Brain microvascular endothelial cell (primary cell): ENCODE measurements around the gene KLHL14.
A peak's percentile ranks its signal among the peaks of the same experiment; 100 is the strongest.

Experiments
- DNase-seq: peaks from one replicate; pipeline ENCODE4 v3.0.0-alpha.2; 2020
- H3K27ac ChIP-seq: fragments of 250-450 bp; sonication (Bioruptor Pico); 2 replicates; pipeline ENCODE4 v1.5.1; 2020; ENCODE audit warnings: mild to moderate bottlenecking, moderate library complexity
- H3K27me3 ChIP-seq: fragments of 250-450 bp; sonication (Bioruptor Pico); replicated peaks from 2 replicates; pipeline ENCODE4 v1.5.1; 2020; ENCODE audit warnings: mild to moderate bottlenecking
- H3K36me3 ChIP-seq: fragments of 250-450 bp; sonication (Bioruptor Pico); replicated peaks from 2 replicates; pipeline ENCODE4 v1.5.1; 2020; ENCODE audit warnings: mild to moderate bottlenecking
- H3K4me3 ChIP-seq: 2 replicates; pipeline ENCODE4 v1.5.1; 2011; ENCODE audit warnings: low read depth, mild to moderate bottlenecking, control low read depth, low read length, moderate library complexity
- CTCF ChIP-seq: IDR thresholded peaks from 2 replicates; pipeline ENCODE4 v1.5.1; 2011; ENCODE audit warnings: low read depth, mild to moderate bottlenecking, moderate library complexity, low read length, control low read depth, inconsistent platforms; ENCODE audit errors: missing control alignments
- in situ Hi-C: cut with HindIII; loops from 2 replicates; pipeline ENCODE4 v1.10.0; 2017; ENCODE audit warnings: low sequenced_read_pairs, low pct_ligation_motif_present

KLHL14 gene

GRCh38 chr18:32773382-32773712 lies 524 bp upstream of the KLHL14 start:
- no peak overlapping the region for H3K4me3 ChIP-seq
- in situ Hi-C loops, result no loop called here
- TF ChIP-seq CTCF, result no peak
- no peak overlapping the region for H3K27ac ChIP-seq
- peaks cover 24% of the 10 kb centered on the region for H3K27me3 ChIP-seq
- no peaks in the 10 kb centered on the region for H3K36me3 ChIP-seq
- no peak for DNase-seq

- peaks cover 24% of the 10 kb centered on the region for H3K27me3 ChIP-seq
- no peak overlapping the region for H3K27ac ChIP-seq
- in situ Hi-C loops, result no loop called here
- no peak for TF ChIP-seq CTCF
- H3K36me3 ChIP-seq, result no peaks in the 10 kb centered on the region
- DNase-seq, result no peak
- peak overlapping the region; percentile 48 for H3K4me3 ChIP-seq
Measured at GRCh38 chr18:32771871-32772580, 797 bp downstream of the KLHL14 start.

- no peak for DNase-seq
- peaks cover 24% of the 10 kb centered on the region for H3K27me3 ChIP-seq
- in situ Hi-C loops, result no loop called here
- H3K36me3 ChIP-seq, result no peaks in the 10 kb centered on the region
- H3K27ac ChIP-seq, result no peak overlapping the region
- peak overlapping the region; percentile 48 for H3K4me3 ChIP-seq
- TF ChIP-seq CTCF, result no peak
Measured at GRCh38 chr18:32771169-32771751, 1.6 kb downstream of the KLHL14 start.

- H3K4me3 ChIP-seq, result peak overlapping the region; percentile 48
- no peak overlapping the region for H3K27ac ChIP-seq
- in situ Hi-C loops, result no loop called here
- H3K27me3 ChIP-seq, result peaks cover 24% of the 10 kb centered on the region
- no peak for DNase-seq
- TF ChIP-seq CTCF, result no peak
- no peaks in the 10 kb centered on the region for H3K36me3 ChIP-seq
Measured at GRCh38 chr18:32770666-32771168, 2.1 kb downstream of the KLHL14 start.

- peaks cover 24% of the 10 kb centered on the region for H3K27me3 ChIP-seq
Measured at GRCh38 chr18:32770054-32770665, 2.7 kb downstream of the KLHL14 start.

More at GRCh38 chr18:32770054-32770665, 2.7 kb downstream of the KLHL14 start:
- Histone ChIP-seq H3K27ac (no peak overlapping the region), H3K36me3 (no peaks in the 10 kb centered on the region), H3K4me3 (no peak overlapping the region)
- in situ Hi-C loops, result no loop called here
- TF ChIP-seq CTCF, result no peak
- DNase-seq, result no peak
